GM12878 (cell line): Measurements from ENCODE around the gene SPPL2B. TPM values are rescaled to one million over a fixed set of nuclear protein-coding genes. Genes with fewer than 3 reads are reported as not detected.

Experiments used
- ATAC-seq: fragments of 200-7000 bp; cut with Tn5 transposase; 3 replicates; pipeline ENCODE4 v1.9.1; 2020; ENCODE audit warnings: mild to moderate bottlenecking, moderate library complexity
- BruUV-seq: library from RNA; stranded (reverse); fragments of 400-500 nt; replicated peaks from 2 replicates; lab custom pipeline; 2021; lab: Mats Ljungman, UMichigan
- CTCF ChIA-PET: fragments of 300-600 bp; sonication (Branson Sonifier 250); formaldehyde crosslinking; extraction: SDS; loops from one replicate; lab custom pipeline; 2021; ENCODE audit warnings: inconsistent platforms; lab: Yijun Ruan, JAX
- POLR2A ChIA-PET: fragments of 350-600 bp; formaldehyde crosslinking; extraction: SDS; loops from one replicate; lab custom pipeline; 2021; ENCODE audit warnings: inconsistent platforms; lab: Charles Lee
- RAD21 ChIA-PET: fragments of 300-600 bp; sonication (Branson Sonifier 250); formaldehyde crosslinking; loops from one replicate; lab custom pipeline; 2023; ENCODE audit warnings: antibody characterized with exemption; ENCODE audit not compliant: unreplicated experiment; lab: Charles Lee
- SMC1A ChIA-PET: fragments of 300-600 bp; sonication (Branson Sonifier 250); formaldehyde crosslinking; loops from one replicate; lab custom pipeline; 2023; ENCODE audit not compliant: unreplicated experiment, uncharacterized antibody; lab: Charles Lee
- DNase-seq: peaks from one replicate; pipeline ENCODE4 v3.0.0-alpha.2; 2011; ENCODE audit warnings: low read depth, low spot score
- FAIRE-seq: peaks from 3 replicates; lab custom pipeline; 2011; peaks lifted over from hg19 to GRCh38; lab: Jason Lieb, UNC
- H2AFZ ChIP-seq: 2 replicates; pipeline ENCODE4 v1.6.0; 2011; ENCODE audit warnings: low read depth, low read length, control low read depth; ENCODE audit not compliant: control insufficient read depth
- H3K27ac ChIP-seq: 2 replicates; pipeline ENCODE4 v1.5.1; 2011; ENCODE audit warnings: control low read depth; ENCODE audit not compliant: control insufficient read depth, insufficient read depth
- H3K27me3 ChIP-seq, 2 experiments: replicated peaks in 1 of 2; 2 replicates each; pipeline versions ENCODE4 v1.6.0 to v1.6.1; 2011; ENCODE audit warnings: low read length in 1 of 2; ENCODE audit not compliant: control insufficient read depth in 2 of 2, insufficient read depth in 2 of 2
- H3K36me3 ChIP-seq, 2 experiments: 2 replicates each; pipeline ENCODE4 v1.5.1; 2011; ENCODE audit warnings: low read length in 1 of 2; ENCODE audit not compliant: control insufficient read depth in 2 of 2, insufficient read depth in 2 of 2
- H3K4me1 ChIP-seq: 2 replicates; pipeline ENCODE4 v1.6.1; 2011; ENCODE audit warnings: mild to moderate bottlenecking, low read length, moderate library complexity, mixed read lengths; ENCODE audit not compliant: control insufficient read depth, insufficient read depth
- H3K4me2 ChIP-seq: 2 replicates; pipeline ENCODE4 v1.6.0; 2011; ENCODE audit warnings: control low read depth; ENCODE audit not compliant: control insufficient read depth, insufficient read depth
- H3K4me3 ChIP-seq: fragments of 200-600 bp; sonication (generic); 2 replicates; pipeline ENCODE4 v1.5.1; 2016
- H3K79me2 ChIP-seq: 2 replicates; pipeline ENCODE4 v1.6.0; 2011; ENCODE audit warnings: low read length; ENCODE audit not compliant: control insufficient read depth, insufficient read depth
- H3K9ac ChIP-seq: 2 replicates; pipeline ENCODE4 v1.8.0; 2011; ENCODE audit warnings: low read length, control low read depth, mixed read lengths; ENCODE audit not compliant: control insufficient read depth, insufficient read depth
- H3K9me3 ChIP-seq: replicated peaks from 3 replicates; pipeline ENCODE4 v1.5.1; 2011; ENCODE audit warnings: mild to moderate bottlenecking, low read length; ENCODE audit not compliant: control insufficient read depth, insufficient read depth
- H4K20me1 ChIP-seq: 2 replicates; pipeline ENCODE4 v1.6.0; 2011; ENCODE audit not compliant: control insufficient read depth, insufficient read depth
- CBFB ChIP-seq: IDR thresholded peaks from 2 replicates; pipeline ENCODE4 v1.6.1; 2016; ENCODE audit warnings: antibody characterized with exemption, low read depth
- CHD1 ChIP-seq: IDR thresholded peaks from 2 replicates; pipeline ENCODE4 v1.6.1; 2012; ENCODE audit warnings: low read depth, low read length, improper control_type of control experiment
- CREB1 ChIP-seq: IDR thresholded peaks from 2 replicates; pipeline ENCODE4 v1.6.1; 2012; ENCODE audit warnings: low read depth, mild to moderate bottlenecking, inconsistent platforms
- CUX1 ChIP-seq: IDR thresholded peaks from 2 replicates; pipeline ENCODE4 v1.6.1; 2012; ENCODE audit warnings: improper control_type of control experiment, low read depth, low read length; ENCODE audit not compliant: insufficient replicate concordance
- E2F8 ChIP-seq: fragments of 450-650 bp; IDR thresholded peaks from 2 replicates; pipeline ENCODE4 v1.6.1; 2018; ENCODE audit warnings: mild to moderate bottlenecking, low read depth, moderate library complexity; ENCODE audit not compliant: partially characterized antibody
- PML ChIP-seq: IDR thresholded peaks from 2 replicates; pipeline ENCODE4 v1.6.1; 2012; ENCODE audit warnings: low read length, inconsistent platforms
- RB1 ChIP-seq: fragments of 450-650 bp; formaldehyde crosslinking; IDR thresholded peaks from 2 replicates; pipeline ENCODE4 v1.6.1; 2017; ENCODE audit warnings: mild to moderate bottlenecking, borderline replicate concordance
- STAT1 ChIP-seq: fragments of 450-650 bp; conservative IDR thresholded peaks from 2 replicates; pipeline ENCODE4 v1.6.1; 2014; ENCODE audit warnings: antibody characterized with exemption, mild to moderate bottlenecking
- TCF3 ChIP-seq: IDR thresholded peaks from 2 replicates; pipeline ENCODE4 v1.6.1; 2012; ENCODE audit warnings: low read depth, mild to moderate bottlenecking, low read length, borderline replicate concordance; ENCODE audit not compliant: insufficient read depth
- WGBS: methylation state at CpG from one replicate; pipeline ENCODE4 v1.1.6; 2016; ENCODE audit warnings: low lambda C conversion rate; ENCODE audit not compliant: insufficient replicate concordance, insufficient coverage; ENCODE audit errors: missing lambda C conversion rate; 5-methylcytosine and 5-hydroxymethylcytosine counted together
- in situ Hi-C: fragments of 300-500 bp; cut with MboI; formaldehyde crosslinking; loops from 9 replicates; pipeline ENCODE4 v1.14.3; 2018; ENCODE audit warnings: mixed read lengths
- intact Hi-C: fragments of 100-400 bp; cut with micrococcal nuclease; formaldehyde crosslinking; loops from one replicate; pipeline ENCODE4 v1.14.2; 2022; ENCODE audit not compliant: unreplicated experiment
- polyA plus RNA-seq, 11 experiments: library from polyadenylated mRNA; depleted of rRNA in 4 of 11; unstranded in 6 of 11; stranded (reverse) in 5 of 11; fragments of >200 nt; fragmentation: Nextera tagmentation in 4 of 11; fragmentation: Illumina TruSeq in 1 of 11; extraction: Ambion mirVana in 4 of 11; extraction: Trizol in 1 of 11; gene quantifications; 1 replicate in 1 of 11; 2 replicates in 10 of 11; pipeline versions ENCODE4 v1.2.1 to v1.2.3, GENCODE V29; 2011 to 2016; ENCODE audit warnings: inconsistent platforms in 2 of 11, missing spikeins in 2 of 11, low read depth in 1 of 11
- total RNA-seq, 4 experiments: library from RNA; depleted of rRNA in 3 of 4; stranded (reverse); fragments of >200 nt in 3 of 4; fragmentation: Illumina TruSeq in 1 of 4; extraction: Trizol in 1 of 4; gene quantifications; 2 replicates each; pipeline versions ENCODE4 v1.2.1 to v1.2.3, GENCODE V29; 2013 to 2021
- TF ChIP-seq, protein P1 (sequence below): IDR thresholded peaks from 2 replicates; pipeline ENCODE4 v1.6.1; 2011; ENCODE audit warnings: low read depth, low read length, improper control_type of control experiment, borderline replicate concordance

Gene SPPL2B
- total and polyA plus RNA-seq, 10 of the 15 experiments (the other 5 are each of a cell fraction or from before 2014, with no cell fraction given), result 0.29 to 56.5 (median 18.3) TPM

- TF ChIP-seq E2F8, result no peak
- TF ChIP-seq STAT1, result no peak
These were observed 31.7 kb downstream of the SPPL2B start, which contains the start of gene TMPRSS9 (continued) for GRCh38 chr19:2359992-2360685.

DNA sequence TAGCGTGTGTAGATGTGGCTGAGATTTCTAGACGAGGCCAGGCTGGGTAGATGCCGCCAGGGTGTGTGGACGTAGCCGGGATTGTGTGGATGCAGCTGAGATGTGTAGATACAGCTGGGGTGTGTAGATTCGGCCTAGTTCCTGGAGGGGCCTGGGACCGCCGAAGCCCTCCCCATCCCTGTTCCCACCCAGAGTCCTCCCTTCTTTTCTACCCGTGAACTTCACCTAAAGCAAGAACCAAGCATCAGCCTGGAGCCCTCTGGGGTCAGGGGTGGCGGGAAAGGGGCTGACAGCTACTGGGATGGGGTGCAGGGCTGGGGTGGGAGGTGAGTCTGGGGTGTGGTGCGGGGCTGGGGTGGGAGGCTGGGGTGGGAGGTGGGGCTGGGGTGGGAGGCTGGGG, 32.3 kb downstream of the SPPL2B start:
- Histone ChIP-seq H2AFZ (no peak overlapping the region), H3K27me3 (no peaks in the 10 kb centered on the region), H3K36me3 (no peaks in the 10 kb centered on the region), H3K9ac (no peak overlapping the region), H3K4me2 (no peak overlapping the region), H3K4me3 (no peak overlapping the region), H3K27ac (no peak overlapping the region), H4K20me1 (no peaks in the 10 kb centered on the region), H3K4me1 (no peaks in the 10 kb centered on the region), H3K79me2 (no peaks in the 10 kb centered on the region), H3K9me3 (no peaks in the 10 kb centered on the region; the same call in 2 of the 3 replicates)
- TF ChIP-seq RB1 (no peak), CHD1 (no peak), TCF3 (no peak), PML (no peak), CREB1 (no peak), CBFB (no peak), CUX1 (no peak)
- TF ChIP-seq, protein P1, sequence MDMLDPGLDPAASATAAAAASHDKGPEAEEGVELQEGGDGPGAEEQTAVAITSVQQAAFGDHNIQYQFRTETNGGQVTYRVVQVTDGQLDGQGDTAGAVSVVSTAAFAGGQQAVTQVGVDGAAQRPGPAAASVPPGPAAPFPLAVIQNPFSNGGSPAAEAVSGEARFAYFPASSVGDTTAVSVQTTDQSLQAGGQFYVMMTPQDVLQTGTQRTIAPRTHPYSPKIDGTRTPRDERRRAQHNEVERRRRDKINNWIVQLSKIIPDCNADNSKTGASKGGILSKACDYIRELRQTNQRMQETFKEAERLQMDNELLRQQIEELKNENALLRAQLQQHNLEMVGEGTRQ, result no peak
- in situ Hi-C loops, result no loop called here
- intact Hi-C loops, result no loop called here
- no peak for FAIRE-seq
- ChIA-PET CTCF (no interaction called here), SMC1A (no interaction called here), POLR2A (no interaction called here), RAD21 (no interaction called here)
- 47% methylated on average over 10 of the region's 11 CpGs for WGBS
- DNase-seq, result no peak
- BruUV-seq, result no TSS peak
- no peak for ATAC-seq
